Measurements from ENCODE around the gene SUSD6. TPM values are rescaled to one million over a fixed set of nuclear protein-coding genes. Genes with fewer than 3 reads are reported as not detected.

The SUSD6 gene
- total and polyA plus RNA-seq, 9 of the 15 experiments (the other 6 are each of a cell fraction or from before 2014, with no cell fraction given) = 2.9 to 20.7 (median 5.6) TPM

DNA sequence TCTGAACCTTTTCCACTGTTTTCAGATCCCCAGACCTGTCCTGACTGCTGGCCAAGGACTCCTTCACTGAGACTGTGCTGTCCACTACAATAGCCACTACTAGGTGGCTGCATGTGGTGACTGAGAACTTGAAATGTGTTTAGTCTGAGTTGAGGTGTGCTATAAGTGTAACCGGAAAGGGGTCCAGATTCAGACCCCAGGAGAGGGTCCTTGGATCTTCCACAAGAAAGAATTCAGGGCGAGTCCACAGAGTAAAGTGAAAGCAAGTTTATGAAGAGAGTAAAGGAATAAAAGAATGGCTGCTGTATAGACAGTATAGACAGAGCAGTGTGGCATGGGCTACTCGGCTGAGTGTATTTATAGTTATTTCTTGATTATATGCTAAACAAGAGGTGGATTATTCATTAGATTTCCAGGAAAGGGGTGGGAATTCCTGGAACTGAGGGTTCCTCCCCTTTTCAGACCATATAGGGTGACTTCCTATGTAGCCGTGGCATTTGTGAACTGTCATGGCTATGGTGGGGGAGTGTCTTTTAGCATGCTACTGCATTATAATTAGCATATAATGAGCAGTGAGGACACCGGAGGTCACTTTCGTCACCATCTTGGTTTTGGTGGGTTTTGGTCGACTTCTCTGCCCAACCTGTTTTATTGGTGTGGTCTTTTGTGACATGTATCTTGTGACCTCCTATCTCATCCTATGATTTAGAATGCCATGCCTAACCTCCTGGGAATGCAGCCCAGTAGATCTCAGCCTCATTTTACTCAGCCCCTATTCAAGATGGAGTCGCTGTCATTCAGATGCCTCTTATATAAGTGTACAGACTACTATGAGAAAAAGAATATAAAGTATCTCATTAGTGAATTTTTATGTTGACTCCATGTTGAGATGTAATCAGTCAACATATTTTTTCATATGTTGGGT is 85.5 kb downstream of the SUSD6 start (continued):
- TF ChIP-seq, protein P1, sequence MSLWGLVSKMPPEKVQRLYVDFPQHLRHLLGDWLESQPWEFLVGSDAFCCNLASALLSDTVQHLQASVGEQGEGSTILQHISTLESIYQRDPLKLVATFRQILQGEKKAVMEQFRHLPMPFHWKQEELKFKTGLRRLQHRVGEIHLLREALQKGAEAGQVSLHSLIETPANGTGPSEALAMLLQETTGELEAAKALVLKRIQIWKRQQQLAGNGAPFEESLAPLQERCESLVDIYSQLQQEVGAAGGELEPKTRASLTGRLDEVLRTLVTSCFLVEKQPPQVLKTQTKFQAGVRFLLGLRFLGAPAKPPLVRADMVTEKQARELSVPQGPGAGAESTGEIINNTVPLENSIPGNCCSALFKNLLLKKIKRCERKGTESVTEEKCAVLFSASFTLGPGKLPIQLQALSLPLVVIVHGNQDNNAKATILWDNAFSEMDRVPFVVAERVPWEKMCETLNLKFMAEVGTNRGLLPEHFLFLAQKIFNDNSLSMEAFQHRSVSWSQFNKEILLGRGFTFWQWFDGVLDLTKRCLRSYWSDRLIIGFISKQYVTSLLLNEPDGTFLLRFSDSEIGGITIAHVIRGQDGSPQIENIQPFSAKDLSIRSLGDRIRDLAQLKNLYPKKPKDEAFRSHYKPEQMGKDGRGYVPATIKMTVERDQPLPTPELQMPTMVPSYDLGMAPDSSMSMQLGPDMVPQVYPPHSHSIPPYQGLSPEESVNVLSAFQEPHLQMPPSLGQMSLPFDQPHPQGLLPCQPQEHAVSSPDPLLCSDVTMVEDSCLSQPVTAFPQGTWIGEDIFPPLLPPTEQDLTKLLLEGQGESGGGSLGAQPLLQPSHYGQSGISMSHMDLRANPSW (CRISPR knock-in tag; IDR thresholded peaks at IDR 0.05) = no peak
- TF ChIP-seq POLR2A (conservative IDR thresholded peaks at IDR 0.05) (peak; percentile 98), KDM1A (IDR thresholded peaks at IDR 0.05) (no peak), ZNF75A (CRISPR knock-in tag; IDR thresholded peaks at IDR 0.05) (no peak), POLR2H (tag; IDR thresholded peaks at IDR 0.05; ENCODE audit: low read depth) (peak; percentile 93), CBFA2T3 (IDR thresholded peaks at IDR 0.05) (no peak), RBM39 (optimal IDR thresholded peaks at IDR 0.05; ENCODE audit: low read depth, low read length) (no peak), BRF1 (IDR thresholded peaks at IDR 0.05; ENCODE audit: borderline replicate concordance, extremely low read depth, insufficient read length) (no peak), POU5F1 (IDR thresholded peaks at IDR 0.05; ENCODE audit: borderline replicate concordance, low read depth, low read length, partially characterized antibody) (no peak), DDX20 (tag; IDR thresholded peaks at IDR 0.05; ENCODE audit: low read depth) (peak; percentile 69; the same call in 1 of the 2 replicates), ZNF583 (CRISPR knock-in tag; IDR thresholded peaks at IDR 0.05) (peak; percentile 58), GABPB2 (CRISPR knock-in tag; conservative IDR thresholded peaks at IDR 0.05) (no peak), SREBF1 (IDR thresholded peaks at IDR 0.05; ENCODE audit: borderline replicate concordance, low read depth, low read length) (no peak), RFX1 (IDR thresholded peaks at IDR 0.05) (no peak), CHD1 (IDR thresholded peaks at IDR 0.05; ENCODE audit: low read length) (no peak), NFXL1 (CRISPR knock-in tag; IDR thresholded peaks at IDR 0.05) (peak; percentile 74; the same call in 1 of the 2 replicates)
- TF ChIP-seq, protein P2, sequence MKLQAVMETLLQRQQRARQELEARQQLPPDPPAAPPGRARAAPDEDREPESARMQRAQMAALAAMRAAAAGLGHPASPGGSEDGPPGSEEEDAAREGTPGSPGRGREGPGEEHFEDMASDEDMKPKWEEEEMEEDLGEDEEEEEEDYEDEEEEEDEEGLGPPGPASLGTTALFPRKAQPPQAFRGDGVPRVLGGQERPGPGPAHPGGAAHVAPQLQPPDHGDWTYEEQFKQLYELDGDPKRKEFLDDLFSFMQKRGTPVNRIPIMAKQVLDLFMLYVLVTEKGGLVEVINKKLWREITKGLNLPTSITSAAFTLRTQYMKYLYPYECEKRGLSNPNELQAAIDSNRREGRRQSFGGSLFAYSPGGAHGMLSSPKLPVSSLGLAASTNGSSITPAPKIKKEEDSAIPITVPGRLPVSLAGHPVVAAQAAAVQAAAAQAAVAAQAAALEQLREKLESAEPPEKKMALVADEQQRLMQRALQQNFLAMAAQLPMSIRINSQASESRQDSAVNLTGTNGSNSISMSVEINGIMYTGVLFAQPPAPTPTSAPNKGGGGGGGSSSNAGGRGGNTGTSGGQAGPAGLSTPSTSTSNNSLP (IDR thresholded peaks at IDR 0.05; ENCODE audit: borderline replicate concordance, low read depth, low read length) = peak; percentile 86; the same call in 1 of the 2 replicates
- TF ChIP-seq, protein P3, sequence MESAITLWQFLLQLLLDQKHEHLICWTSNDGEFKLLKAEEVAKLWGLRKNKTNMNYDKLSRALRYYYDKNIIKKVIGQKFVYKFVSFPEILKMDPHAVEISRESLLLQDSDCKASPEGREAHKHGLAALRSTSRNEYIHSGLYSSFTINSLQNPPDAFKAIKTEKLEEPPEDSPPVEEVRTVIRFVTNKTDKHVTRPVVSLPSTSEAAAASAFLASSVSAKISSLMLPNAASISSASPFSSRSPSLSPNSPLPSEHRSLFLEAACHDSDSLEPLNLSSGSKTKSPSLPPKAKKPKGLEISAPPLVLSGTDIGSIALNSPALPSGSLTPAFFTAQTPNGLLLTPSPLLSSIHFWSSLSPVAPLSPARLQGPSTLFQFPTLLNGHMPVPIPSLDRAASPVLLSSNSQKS (CRISPR knock-in tag; IDR thresholded peaks at IDR 0.05) = no peak
- TF ChIP-seq, protein P4, sequence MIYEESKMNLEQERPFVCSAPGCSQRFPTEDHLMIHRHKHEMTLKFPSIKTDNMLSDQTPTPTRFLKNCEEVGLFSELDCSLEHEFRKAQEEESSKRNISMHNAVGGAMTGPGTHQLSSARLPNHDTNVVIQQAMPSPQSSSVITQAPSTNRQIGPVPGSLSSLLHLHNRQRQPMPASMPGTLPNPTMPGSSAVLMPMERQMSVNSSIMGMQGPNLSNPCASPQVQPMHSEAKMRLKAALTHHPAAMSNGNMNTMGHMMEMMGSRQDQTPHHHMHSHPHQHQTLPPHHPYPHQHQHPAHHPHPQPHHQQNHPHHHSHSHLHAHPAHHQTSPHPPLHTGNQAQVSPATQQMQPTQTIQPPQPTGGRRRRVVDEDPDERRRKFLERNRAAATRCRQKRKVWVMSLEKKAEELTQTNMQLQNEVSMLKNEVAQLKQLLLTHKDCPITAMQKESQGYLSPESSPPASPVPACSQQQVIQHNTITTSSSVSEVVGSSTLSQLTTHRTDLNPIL (CRISPR knock-in tag; IDR thresholded peaks at IDR 0.05) = no peak
